Measurements from ENCODE around the gene PRG2. TPM values are rescaled to one million over a fixed set of nuclear protein-coding genes. Genes with fewer than 3 reads are reported as not detected.

The PRG2 gene
- total RNA-seq, 2 experiments from 2014 or later, result 1.1 TPM; not detected in 1

DNA sequence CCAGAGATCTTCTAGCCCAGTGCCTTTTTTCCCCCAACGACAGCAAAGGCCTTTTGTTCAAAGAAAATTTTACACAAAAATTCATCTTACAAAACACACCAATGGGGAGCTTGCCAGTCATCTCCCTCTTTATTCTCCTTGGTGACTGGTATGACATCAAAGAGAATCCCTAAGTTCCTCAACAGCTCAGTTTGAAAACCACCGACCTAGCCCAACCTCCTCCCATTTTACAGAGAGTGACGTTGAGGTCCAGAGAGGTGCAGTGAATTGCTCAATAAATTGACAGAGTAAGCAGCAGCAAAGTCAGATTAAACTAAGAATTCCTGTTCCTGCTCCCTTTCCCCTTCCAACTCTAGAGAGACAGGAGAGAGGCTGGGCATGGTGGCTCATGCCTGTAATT, 28.7 kb upstream of the PRG2 start:
- TF ChIP-seq, protein P1, sequence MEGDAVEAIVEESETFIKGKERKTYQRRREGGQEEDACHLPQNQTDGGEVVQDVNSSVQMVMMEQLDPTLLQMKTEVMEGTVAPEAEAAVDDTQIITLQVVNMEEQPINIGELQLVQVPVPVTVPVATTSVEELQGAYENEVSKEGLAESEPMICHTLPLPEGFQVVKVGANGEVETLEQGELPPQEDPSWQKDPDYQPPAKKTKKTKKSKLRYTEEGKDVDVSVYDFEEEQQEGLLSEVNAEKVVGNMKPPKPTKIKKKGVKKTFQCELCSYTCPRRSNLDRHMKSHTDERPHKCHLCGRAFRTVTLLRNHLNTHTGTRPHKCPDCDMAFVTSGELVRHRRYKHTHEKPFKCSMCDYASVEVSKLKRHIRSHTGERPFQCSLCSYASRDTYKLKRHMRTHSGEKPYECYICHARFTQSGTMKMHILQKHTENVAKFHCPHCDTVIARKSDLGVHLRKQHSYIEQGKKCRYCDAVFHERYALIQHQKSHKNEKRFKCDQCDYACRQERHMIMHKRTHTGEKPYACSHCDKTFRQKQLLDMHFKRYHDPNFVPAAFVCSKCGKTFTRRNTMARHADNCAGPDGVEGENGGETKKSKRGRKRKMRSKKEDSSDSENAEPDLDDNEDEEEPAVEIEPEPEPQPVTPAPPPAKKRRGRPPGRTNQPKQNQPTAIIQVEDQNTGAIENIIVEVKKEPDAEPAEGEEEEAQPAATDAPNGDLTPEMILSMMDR (conservative IDR thresholded peaks at IDR 0.05; ENCODE audit: low read length), result no peak
- no peak for TF ChIP-seq EZH2phosphoT487 (IDR thresholded peaks at IDR 0.05; ENCODE audit: borderline replicate concordance, low read depth, low read length)
- Histone ChIP-seq H3K4me3 (ENCODE audit: low read depth, low read length, poor library complexity, severe bottlenecking) (no peak overlapping the region), H3K4me1 (ENCODE audit: insufficient read depth, low read length, poor library complexity, severe bottlenecking) (peaks cover 2% of the 10 kb centered on the region), H4K20me1 (ENCODE audit: insufficient read depth, low read length) (no peaks in the 10 kb centered on the region), H3K9me3 (ENCODE audit: low read length) (no peaks in the 10 kb centered on the region), H3K79me2 (ENCODE audit: insufficient read depth, low read depth, low read length) (no peaks in the 10 kb centered on the region), H2AFZ (ENCODE audit: low read length) (no peak overlapping the region), H3K9me2 (ENCODE audit: insufficient read depth, low read length) (no peaks in the 10 kb centered on the region), H3K36me3 (ENCODE audit: insufficient read depth, low read length) (peaks cover 96% of the 10 kb centered on the region), H3K27ac (ENCODE audit: low read depth, low read length, poor library complexity, severe bottlenecking) (no peak overlapping the region), H3K4me2 (ENCODE audit: low read length) (no peak overlapping the region)
- intact Hi-C loops (cut with micrococcal nuclease; ENCODE audit: unreplicated experiment), result no loop called here
- ChIA-PET POLR2A (interaction anchor here (0.6 to 0.7 kb wide), 3 partner anchors 89 to 97 kb away, joined by 3 to 4 read pairs (median 3); no protein-coding TSS in a partner anchor), CTCF (ENCODE audit: unreplicated experiment) (no interaction called here)
- no TSS peak for BruUV-seq (replicated peaks)
- no peak for DNase-seq (ENCODE audit: low spot score)

DNA sequence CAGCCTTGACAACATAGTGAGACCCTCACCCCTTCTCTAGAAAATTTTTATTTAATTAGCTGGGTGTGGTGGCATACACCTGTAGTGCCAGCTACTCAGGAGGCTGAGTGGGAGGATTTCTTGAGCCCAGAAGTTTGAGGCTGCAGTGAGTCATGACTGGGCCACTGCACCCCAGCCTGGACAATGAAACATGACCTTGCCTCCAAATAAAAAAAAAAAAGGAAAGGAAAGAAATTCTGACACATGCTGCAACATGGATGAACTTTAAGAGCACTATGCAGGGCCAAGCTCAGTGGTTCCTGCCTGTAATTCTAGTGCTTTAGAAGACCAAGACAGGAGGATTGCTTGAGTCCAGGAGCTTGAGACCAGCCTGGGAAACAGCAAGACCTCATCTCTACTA, 27.7 kb upstream of the PRG2 start:
- no peaks in the 10 kb centered on the region for H3K79me2 ChIP-seq (ENCODE audit: insufficient read depth, low read depth, low read length)

DNA sequence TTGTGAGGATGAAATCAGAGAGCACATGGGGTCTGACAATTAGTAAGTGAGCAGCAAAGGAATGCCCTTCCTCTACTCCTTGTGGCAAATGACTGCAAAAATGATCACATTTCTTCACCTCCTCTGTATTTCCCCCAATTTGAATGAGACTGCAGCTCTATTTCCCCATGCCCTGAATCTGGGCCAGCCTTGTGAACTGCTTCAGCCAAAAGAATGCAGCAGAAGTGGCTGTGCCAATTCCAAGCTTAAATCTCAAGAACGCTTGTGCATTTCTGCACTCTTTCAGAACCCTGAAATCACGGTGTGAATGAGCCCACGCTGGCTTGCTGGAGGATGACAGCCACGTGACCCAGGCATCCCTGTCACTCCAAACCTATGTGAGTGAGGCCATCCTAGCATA, 26.6 kb upstream of the PRG2 start:
- CTCF ChIA-PET (ENCODE audit: unreplicated experiment), result no interaction called here
- intact Hi-C loops (cut with micrococcal nuclease; ENCODE audit: unreplicated experiment), result no loop called here
- Histone ChIP-seq H3K9me2 (ENCODE audit: insufficient read depth, low read length) (no peaks in the 10 kb centered on the region), H4K20me1 (ENCODE audit: insufficient read depth, low read length) (no peaks in the 10 kb centered on the region), H3K4me1 (ENCODE audit: insufficient read depth, low read length, poor library complexity, severe bottlenecking) (no peaks in the 10 kb centered on the region), H2AFZ (ENCODE audit: low read length) (no peak overlapping the region), H3K79me2 (ENCODE audit: insufficient read depth, low read depth, low read length) (no peaks in the 10 kb centered on the region), H3K9me3 (ENCODE audit: low read length) (no peaks in the 10 kb centered on the region), H3K4me3 (ENCODE audit: low read depth, low read length, poor library complexity, severe bottlenecking) (no peak overlapping the region), H3K4me2 (ENCODE audit: low read length) (no peak overlapping the region), H3K27ac (ENCODE audit: low read depth, low read length, poor library complexity, severe bottlenecking) (no peak overlapping the region), H3K36me3 (ENCODE audit: insufficient read depth, low read length) (peaks cover 98% of the 10 kb centered on the region)
- TF ChIP-seq EZH2phosphoT487 (IDR thresholded peaks at IDR 0.05; ENCODE audit: borderline replicate concordance, low read depth, low read length), result no peak
- TF ChIP-seq, protein P1 (conservative IDR thresholded peaks at IDR 0.05; ENCODE audit: low read length), result no peak
- POLR2A ChIA-PET, result interaction anchor here (1.6 kb wide), 1 partner anchor 12 kb away, joined by 3 read pairs; no protein-coding TSS in a partner anchor
- BruUV-seq (replicated peaks), result no TSS peak
- DNase-seq (ENCODE audit: low spot score), result no peak

More for the DNA sequence above, 27.7 kb upstream of the PRG2 start:
- H3K4me3 ChIP-seq (ENCODE audit: low read depth, low read length, poor library complexity, severe bottlenecking), result no peak overlapping the region
- no peaks in the 10 kb centered on the region for H4K20me1 ChIP-seq (ENCODE audit: insufficient read depth, low read length)
- H3K9me3 ChIP-seq (ENCODE audit: low read length), result no peaks in the 10 kb centered on the region
- no peaks in the 10 kb centered on the region for H3K9me2 ChIP-seq (ENCODE audit: insufficient read depth, low read length)
- BruUV-seq (replicated peaks), result no TSS peak
- intact Hi-C loops (cut with micrococcal nuclease; ENCODE audit: unreplicated experiment), result no loop called here
- TF ChIP-seq, protein P1 (conservative IDR thresholded peaks at IDR 0.05; ENCODE audit: low read length), result no peak
- TF ChIP-seq EZH2phosphoT487 (IDR thresholded peaks at IDR 0.05; ENCODE audit: borderline replicate concordance, low read depth, low read length), result no peak
- DNase-seq (ENCODE audit: low spot score), result no peak
- H2AFZ ChIP-seq (ENCODE audit: low read length), result no peak overlapping the region
- no peak overlapping the region for H3K27ac ChIP-seq (ENCODE audit: low read depth, low read length, poor library complexity, severe bottlenecking)
- peaks cover 97% of the 10 kb centered on the region for H3K36me3 ChIP-seq (ENCODE audit: insufficient read depth, low read length)
- no peak overlapping the region for H3K4me2 ChIP-seq (ENCODE audit: low read length)
- CTCF ChIA-PET (ENCODE audit: unreplicated experiment), result no interaction called here
- H3K4me1 ChIP-seq (ENCODE audit: insufficient read depth, low read length, poor library complexity, severe bottlenecking), result no peaks in the 10 kb centered on the region
- POLR2A ChIA-PET, result interaction anchor here (1.4 to 1.6 kb wide), 2 partner anchors 8 to 11 kb away, joined by 3 to 7 read pairs; partner anchors contain the start of gene SLC43A3
